ENCODE results near the gene CASTOR1. TPM values are rescaled to one million over a fixed set of nuclear protein-coding genes. Genes with fewer than 3 reads are reported as not detected.

CASTOR1 gene
- total RNA-seq, 4 donors from 2014 or later: 7.1 to 47.9 (median 21.0) TPM

DNA sequence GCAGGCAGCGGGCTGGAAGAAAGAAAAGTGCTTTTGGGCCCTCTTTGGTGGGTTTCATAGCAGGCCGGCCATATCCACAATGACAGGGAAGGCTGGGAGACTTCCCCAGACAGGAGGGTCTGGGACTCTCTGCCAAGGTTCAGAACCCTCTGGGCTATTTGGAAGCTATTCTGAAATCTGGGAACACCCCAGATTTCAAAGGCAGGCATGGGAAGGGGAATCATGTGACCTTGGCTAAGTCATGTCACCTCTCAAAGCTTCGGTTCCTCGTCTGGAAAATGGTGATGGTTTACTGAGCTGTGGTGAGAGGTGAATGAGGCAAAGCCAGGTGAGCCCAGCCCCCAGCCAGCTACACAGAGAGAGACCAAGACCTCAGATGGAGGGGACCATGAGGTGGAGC is 4.6 kb downstream of the CASTOR1 start:
- ATAC-seq (ENCODE audit: low FRiP score) (no peak), DNase-seq (ENCODE audit: low spot score) (no peak)
- TF ChIP-seq, protein P1, sequence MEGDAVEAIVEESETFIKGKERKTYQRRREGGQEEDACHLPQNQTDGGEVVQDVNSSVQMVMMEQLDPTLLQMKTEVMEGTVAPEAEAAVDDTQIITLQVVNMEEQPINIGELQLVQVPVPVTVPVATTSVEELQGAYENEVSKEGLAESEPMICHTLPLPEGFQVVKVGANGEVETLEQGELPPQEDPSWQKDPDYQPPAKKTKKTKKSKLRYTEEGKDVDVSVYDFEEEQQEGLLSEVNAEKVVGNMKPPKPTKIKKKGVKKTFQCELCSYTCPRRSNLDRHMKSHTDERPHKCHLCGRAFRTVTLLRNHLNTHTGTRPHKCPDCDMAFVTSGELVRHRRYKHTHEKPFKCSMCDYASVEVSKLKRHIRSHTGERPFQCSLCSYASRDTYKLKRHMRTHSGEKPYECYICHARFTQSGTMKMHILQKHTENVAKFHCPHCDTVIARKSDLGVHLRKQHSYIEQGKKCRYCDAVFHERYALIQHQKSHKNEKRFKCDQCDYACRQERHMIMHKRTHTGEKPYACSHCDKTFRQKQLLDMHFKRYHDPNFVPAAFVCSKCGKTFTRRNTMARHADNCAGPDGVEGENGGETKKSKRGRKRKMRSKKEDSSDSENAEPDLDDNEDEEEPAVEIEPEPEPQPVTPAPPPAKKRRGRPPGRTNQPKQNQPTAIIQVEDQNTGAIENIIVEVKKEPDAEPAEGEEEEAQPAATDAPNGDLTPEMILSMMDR (IDR thresholded peaks at IDR 0.05): no peak

DNA sequence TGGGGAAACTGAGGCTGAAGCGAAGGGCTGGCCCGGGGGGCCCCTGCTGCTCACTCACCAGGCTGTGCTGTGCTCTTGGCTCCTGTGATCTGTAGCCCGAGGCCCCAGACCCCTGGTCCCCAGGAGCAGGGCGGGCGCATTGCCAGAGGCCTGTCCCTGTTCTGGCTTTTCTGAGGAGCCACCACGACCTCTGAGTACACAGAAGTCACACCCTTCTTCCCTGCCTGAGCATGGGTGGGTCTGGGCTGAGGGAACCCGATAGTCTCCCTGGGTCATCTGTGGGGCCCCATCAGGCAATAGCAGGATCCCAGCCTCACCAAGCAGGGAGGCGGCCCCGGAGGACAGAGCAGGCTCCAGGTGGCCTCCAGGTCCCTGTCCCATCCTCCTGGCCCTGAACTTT is 5.1 kb downstream of the CASTOR1 start:
- no peak for ATAC-seq (ENCODE audit: low FRiP score)
- TF ChIP-seq, protein P1 (IDR thresholded peaks at IDR 0.05): no peak
- no peak for DNase-seq (ENCODE audit: low spot score)

DNA sequence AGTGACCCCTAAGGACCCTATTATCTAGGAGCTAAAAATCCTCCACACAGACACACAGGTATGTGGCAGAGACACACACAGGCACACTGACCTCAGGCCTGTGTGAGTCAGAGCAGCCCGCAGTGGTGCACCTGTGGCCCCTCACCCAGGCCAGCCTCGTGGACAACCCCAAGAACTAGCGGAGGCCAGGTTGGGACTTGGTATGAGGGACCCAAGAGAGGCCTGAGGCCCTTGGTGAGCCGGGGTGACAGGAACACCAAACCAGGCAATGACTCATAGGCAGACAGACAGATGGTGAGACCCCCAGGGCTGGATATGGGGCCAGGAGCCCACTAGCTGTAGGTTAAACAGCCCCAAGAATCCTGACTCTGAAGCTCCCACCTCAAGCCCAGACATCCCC is 6.0 kb downstream of the CASTOR1 start:
- TF ChIP-seq, protein P1 (IDR thresholded peaks at IDR 0.05): no peak
- no peak for ATAC-seq (ENCODE audit: low FRiP score)
- no peak for DNase-seq (ENCODE audit: low spot score)

DNA sequence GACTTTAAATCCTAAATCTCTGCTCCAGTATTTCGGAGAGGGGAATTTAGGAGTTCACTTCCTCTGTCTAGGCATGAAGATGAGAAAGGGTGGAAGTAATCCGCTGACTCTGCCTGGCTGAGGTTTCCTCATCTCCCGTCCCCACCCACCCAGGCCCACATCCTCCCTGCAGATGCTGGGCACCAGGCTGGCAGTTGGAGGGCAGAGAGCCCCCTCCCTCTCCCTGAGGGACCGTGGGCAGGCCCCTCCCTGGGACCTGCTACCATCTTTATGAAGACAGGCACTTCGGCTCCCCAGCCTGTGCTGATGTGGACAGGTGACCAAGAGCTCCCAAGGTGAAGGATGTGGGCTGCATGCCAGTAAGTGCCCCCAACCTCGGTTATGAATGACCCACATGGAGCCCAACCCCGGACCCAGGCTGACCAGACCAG is 6.7 kb downstream of the CASTOR1 start:
- ATAC-seq (ENCODE audit: low FRiP score): no peak
- no peak for DNase-seq (ENCODE audit: low spot score)

DNA sequence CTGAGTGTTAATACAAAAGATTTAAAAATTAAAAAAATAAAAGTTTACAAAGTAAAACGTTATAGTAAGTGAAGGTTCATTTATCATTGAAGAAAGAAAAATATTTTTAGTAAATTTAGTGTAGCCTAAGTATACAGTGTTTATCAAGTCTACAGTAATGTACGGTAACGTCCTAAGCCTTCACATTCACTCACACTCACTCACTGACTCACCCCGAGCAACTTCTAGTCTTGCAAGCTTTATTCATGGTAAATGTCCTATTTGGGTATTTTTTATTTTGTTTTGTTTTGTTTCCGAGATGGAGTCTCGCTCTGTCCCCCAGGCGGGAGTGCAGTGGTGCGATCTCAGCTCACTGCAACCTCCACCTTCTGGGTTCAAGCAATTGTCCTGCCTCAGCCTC is 8.8 kb downstream of the CASTOR1 start:
- no peak for DNase-seq (ENCODE audit: low spot score)
- ATAC-seq (ENCODE audit: low FRiP score): no peak
- TF ChIP-seq, protein P1 (IDR thresholded peaks at IDR 0.05): no peak

More for the DNA sequence above, 6.7 kb downstream of the CASTOR1 start:
- TF ChIP-seq, protein P1 (IDR thresholded peaks at IDR 0.05): no peak

DNA sequence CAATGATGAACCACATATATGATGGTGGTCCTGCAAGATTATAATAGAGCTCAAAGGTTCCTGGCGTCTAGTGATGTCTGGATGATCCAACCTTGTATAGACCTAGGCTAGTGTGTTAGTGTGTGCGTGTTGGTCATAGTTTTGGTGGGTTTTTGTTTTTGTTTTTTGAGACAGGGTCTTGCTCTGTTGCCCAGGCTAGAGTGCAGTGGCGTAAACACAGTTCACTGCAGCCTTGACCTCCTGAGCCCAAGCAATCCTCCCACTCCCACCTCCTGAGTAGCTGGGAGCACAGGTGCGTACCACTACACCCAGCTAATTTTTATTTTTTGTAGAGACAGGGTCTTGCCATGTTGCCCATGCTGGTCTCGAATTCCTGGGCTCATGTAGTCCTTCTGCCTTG is 9.4 kb downstream of the CASTOR1 start:
- TF ChIP-seq, protein P1 (IDR thresholded peaks at IDR 0.05): no peak
- ATAC-seq (ENCODE audit: low FRiP score) (no peak), DNase-seq (ENCODE audit: low spot score) (no peak)

DNA sequence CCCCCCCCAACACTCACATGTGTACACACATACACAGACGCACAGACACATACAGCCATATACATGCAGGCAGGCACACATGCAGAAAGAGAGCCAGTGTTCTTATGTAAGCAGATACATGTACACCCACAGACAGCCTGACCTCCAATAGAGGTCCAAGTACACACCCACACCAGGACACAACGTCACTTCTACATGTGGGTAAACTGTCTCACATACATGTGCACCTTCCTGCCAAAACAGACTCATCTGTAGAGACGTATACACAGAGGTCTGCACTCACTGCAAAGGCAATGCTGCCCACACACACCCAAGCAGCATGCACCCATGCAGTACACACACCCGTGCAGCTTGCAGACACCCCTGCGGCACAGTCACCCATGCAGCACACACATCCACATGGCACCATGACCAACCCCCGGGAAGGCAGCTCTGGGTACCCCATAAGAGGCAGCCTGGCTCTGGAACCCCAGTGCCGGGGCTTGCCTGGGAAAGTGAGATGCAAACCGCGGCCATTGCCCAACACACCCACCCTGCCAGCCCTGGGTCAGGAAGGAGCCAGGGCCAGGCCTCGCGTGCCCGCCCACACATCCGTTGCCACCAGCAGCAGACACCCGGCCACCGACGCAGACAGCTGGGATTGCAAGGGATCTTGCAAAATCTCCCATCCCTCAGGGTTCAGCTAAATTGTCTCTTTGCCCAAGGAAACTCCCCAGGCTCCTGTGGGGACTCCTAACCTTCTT is 10.1 kb downstream of the CASTOR1 start:
- ATAC-seq (ENCODE audit: low FRiP score) (peak; percentile 45), DNase-seq (ENCODE audit: low spot score) (no peak)
- TF ChIP-seq, protein P1 (IDR thresholded peaks at IDR 0.05): no peak
